ENCODE results near the gene SLC22A23.

Gene SLC22A23

GRCh38 chr6:3231247-3232016 is 225.4 kb downstream of the SLC22A23 start (continued):
- TF ChIP-seq, protein P1, sequence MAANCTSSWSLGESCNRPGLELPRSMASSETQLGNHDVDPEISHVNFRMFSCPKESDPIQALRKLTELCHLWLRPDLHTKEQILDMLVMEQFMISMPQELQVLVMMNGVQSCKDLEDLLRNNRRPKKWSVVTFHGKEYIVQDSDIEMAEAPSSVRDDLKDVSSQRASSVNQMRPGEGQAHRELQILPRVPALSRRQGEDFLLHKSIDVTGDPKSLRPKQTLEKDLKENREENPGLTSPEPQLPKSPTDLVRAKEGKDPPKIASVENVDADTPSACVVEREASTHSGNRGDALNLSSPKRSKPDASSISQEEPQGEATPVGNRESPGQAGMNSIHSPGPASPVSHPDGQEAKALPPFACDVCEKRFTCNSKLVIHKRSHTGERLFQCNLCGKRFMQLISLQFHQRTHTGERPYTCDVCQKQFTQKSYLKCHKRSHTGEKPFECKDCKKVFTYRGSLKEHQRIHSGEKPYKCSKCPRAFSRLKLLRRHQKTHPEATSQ (tag by site-specific recombination; IDR thresholded peaks at IDR 0.05), result peak; percentile 11; the same call in 1 of the 2 replicates
- TF ChIP-seq ZNF707 (tag by site-specific recombination; IDR thresholded peaks at IDR 0.05) (no peak), BCL11B (tag by site-specific recombination; IDR thresholded peaks at IDR 0.05; ENCODE audit: low read depth) (no peak), ZNF544 (tag by site-specific recombination; IDR thresholded peaks at IDR 0.05) (no peak), ZNF433 (tag by site-specific recombination; IDR thresholded peaks at IDR 0.05; ENCODE audit: low read depth) (no peak), ZFP41 (tag by site-specific recombination; IDR thresholded peaks at IDR 0.05; ENCODE audit: borderline replicate concordance) (no peak), ZBTB48 (tag by site-specific recombination; IDR thresholded peaks at IDR 0.05) (peak; percentile 84), ZBTB10 (tag by site-specific recombination; IDR thresholded peaks at IDR 0.05) (no peak; the same call in 1 of the 2 replicates), ZNF510 (tag by site-specific recombination; IDR thresholded peaks at IDR 0.05; ENCODE audit: insufficient replicate concordance) (no peak), ZNF140 (tag by site-specific recombination; IDR thresholded peaks at IDR 0.05) (no peak), ZNF596 (tag by site-specific recombination; IDR thresholded peaks at IDR 0.05) (no peak), ZNF138 (tag by site-specific recombination; IDR thresholded peaks at IDR 0.05; ENCODE audit: borderline replicate concordance) (no peak), WT1 (tag by site-specific recombination; IDR thresholded peaks at IDR 0.05) (no peak; the same call in 1 of the 2 replicates), AEBP2 (tag by site-specific recombination; IDR thresholded peaks at IDR 0.05; ENCODE audit: borderline replicate concordance) (no peak), ZSCAN23 (tag by site-specific recombination; IDR thresholded peaks at IDR 0.05) (peak; percentile 3; the same call in 1 of the 2 replicates), ZBTB1 (tag by site-specific recombination; IDR thresholded peaks at IDR 0.05) (no peak), KLF16 (tag by site-specific recombination; IDR thresholded peaks at IDR 0.05) (no peak), SETDB1 (IDR thresholded peaks at IDR 0.05; ENCODE audit: insufficient read length, low read length) (no peak), ZNF791 (tag by site-specific recombination; IDR thresholded peaks at IDR 0.05) (no peak), HOXC10 (CRISPR knock-in tag; IDR thresholded peaks at IDR 0.05) (no peak)
- TF ChIP-seq, protein P2, sequence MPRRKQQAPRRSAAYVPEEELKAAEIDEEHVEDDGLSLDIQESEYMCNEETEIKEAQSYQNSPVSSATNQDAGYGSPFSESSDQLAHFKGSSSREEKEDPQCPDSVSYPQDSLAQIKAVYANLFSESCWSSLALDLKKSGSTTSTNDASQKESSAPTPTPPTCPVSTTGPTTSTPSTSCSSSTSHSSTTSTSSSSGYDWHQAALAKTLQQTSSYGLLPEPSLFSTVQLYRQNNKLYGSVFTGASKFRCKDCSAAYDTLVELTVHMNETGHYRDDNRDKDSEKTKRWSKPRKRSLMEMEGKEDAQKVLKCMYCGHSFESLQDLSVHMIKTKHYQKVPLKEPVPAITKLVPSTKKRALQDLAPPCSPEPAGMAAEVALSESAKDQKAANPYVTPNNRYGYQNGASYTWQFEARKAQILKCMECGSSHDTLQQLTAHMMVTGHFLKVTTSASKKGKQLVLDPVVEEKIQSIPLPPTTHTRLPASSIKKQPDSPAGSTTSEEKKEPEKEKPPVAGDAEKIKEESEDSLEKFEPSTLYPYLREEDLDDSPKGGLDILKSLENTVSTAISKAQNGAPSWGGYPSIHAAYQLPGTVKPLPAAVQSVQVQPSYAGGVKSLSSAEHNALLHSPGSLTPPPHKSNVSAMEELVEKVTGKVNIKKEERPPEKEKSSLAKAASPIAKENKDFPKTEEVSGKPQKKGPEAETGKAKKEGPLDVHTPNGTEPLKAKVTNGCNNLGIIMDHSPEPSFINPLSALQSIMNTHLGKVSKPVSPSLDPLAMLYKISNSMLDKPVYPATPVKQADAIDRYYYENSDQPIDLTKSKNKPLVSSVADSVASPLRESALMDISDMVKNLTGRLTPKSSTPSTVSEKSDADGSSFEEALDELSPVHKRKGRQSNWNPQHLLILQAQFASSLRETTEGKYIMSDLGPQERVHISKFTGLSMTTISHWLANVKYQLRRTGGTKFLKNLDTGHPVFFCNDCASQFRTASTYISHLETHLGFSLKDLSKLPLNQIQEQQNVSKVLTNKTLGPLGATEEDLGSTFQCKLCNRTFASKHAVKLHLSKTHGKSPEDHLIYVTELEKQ (tag by site-specific recombination; IDR thresholded peaks at IDR 0.05; ENCODE audit: borderline replicate concordance), result no peak
- TF ChIP-seq, protein P3, sequence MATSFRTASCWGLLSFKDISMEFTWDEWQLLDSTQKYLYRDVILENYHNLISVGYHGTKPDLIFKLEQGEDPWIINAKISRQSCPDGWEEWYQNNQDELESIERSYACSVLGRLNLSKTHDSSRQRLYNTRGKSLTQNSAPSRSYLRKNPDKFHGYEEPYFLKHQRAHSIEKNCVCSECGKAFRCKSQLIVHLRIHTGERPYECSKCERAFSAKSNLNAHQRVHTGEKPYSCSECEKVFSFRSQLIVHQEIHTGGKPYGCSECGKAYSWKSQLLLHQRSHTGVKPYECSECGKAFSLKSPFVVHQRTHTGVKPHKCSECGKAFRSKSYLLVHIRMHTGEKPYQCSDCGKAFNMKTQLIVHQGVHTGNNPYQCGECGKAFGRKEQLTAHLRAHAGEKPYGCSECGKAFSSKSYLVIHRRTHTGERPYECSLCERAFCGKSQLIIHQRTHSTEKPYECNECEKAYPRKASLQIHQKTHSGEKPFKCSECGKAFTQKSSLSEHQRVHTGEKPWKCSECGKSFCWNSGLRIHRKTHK (tag by site-specific recombination; IDR thresholded peaks at IDR 0.05), result no peak
- TF ChIP-seq, protein P4, sequence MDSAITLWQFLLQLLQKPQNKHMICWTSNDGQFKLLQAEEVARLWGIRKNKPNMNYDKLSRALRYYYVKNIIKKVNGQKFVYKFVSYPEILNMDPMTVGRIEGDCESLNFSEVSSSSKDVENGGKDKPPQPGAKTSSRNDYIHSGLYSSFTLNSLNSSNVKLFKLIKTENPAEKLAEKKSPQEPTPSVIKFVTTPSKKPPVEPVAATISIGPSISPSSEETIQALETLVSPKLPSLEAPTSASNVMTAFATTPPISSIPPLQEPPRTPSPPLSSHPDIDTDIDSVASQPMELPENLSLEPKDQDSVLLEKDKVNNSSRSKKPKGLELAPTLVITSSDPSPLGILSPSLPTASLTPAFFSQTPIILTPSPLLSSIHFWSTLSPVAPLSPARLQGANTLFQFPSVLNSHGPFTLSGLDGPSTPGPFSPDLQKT (IDR thresholded peaks at IDR 0.05; ENCODE audit: borderline replicate concordance, low read depth, low read length), result no peak
